Measurements from ENCODE around the gene HECW1.
"Not testable (repeated sequence)": the region's sequence is repeated elsewhere in the genome, so short reads cannot be mapped to it uniquely, and the experiment has no call there.

Gene HECW1

DNA sequence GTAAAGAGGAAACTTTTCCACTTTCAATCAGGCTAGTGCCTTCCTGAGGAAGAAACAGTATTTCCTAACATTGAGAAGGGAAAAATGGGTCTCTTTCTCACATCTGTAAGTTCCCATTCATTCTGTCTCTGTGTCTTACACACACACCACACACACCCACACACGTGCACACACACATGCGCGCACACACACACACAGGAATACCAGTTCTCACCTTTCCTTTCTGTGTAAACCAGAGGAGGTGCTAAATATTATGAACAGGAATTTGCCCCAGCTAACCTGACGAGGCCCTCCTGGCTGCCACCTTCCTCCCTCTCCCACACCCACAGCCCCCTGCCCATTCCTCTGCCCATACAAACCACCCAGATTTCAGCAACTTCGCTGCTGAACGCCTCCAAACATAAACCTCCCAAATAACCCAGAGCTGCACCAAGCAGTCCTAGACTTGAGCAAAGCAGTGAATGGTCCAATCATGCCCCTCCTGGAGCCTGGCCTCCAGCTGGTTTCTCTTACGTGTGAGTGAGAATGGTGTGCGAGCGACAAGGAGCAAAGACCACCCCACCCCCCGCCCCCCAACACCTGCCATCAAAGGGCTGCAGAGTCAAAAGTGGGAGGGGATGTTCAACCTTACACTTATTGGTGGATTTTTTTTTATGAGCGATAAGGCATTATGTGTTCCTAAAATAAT, 190.5 kb downstream of the HECW1 start:
- no peak for DNase-seq (ENCODE audit: low read depth in 2 of 3, low spot score in 1 of 3)

GRCh38 chr7:43303740-43304241, 191.3 kb downstream of the HECW1 start:
- peak; percentile 44 to 66 (median 45) for DNase-seq (ENCODE audit: low read depth in 2 of 3, low spot score in 1 of 3)

DNA sequence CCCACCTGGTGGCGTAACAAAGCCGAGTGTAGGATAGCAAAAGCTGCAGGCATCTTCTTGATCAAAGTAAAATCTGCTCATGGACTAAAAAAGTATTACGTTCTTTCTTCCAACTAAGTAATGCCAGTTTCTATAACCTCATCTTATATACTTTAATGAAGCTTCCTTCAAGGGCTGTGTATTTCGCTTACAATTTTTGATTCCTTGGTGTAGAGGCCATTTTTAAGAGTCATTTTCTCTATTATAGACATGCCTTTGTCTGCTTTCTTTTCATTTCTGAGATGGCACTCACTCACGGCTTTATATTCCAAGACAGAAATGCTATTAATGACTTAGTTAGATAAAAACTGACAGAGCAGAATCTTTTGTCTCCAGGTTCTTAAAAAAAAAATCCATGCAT, 194.0 kb downstream of the HECW1 start:
- DNase-seq (ENCODE audit: low read depth in 2 of 3, low spot score in 1 of 3), result no peak

DNA sequence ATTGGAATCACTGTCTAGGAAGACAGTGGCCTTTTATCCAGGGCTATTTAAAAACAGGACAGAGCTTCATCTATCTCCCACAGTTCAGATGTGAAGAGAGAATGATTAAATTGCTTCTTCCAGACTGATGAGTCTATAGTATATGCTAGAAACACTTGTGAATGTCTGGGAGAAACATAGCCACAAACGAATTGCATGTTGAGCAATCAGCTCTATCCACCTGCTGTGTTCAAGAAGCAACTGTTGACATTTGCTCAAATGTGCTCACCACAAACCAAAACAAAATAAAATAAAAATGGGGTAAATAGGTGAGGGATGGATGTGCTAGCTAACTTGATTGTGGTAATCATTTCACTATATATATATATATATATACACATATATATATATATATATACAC, 195.1 kb downstream of the HECW1 start:
- no peak for DNase-seq (ENCODE audit: low read depth in 2 of 3, low spot score in 1 of 3)

DNA sequence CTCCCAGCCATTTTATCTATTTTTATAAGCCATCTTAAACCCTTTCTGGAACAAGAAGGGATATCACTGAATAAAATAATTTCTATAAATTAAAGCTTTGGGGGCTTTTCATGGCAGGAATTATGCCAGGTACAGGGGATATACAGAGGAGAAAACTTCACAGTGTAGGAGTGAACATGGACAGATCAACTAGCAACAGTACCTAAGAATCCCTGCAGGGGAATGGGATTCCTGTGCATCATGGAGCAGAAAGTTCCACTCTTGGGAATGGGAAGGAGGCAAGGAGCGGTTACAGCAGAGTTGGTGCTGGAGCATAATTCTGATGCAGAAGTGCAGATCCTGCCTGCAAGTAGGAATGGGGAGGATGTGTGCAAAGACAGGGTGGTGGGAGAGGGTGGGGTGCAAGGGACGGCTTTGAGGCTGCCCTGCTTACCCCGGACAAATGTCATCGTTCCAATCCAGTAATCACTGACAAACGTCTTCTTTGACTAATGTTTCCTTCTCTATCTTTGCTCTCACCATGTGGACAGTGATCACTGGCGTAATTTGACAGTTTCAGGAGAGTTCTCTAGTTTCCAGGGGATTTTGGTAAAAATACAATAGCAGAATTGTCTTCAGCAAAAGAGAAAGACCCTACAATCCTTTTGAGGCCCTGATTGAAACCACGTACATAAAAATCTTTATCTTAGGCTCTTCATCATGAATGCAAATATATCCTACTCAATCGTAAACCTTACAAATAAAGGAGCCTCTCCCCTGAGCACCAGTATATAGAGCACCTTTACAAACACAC, 196.7 kb downstream of the HECW1 start:
- DNase-seq (ENCODE audit: low read depth in 2 of 3, low spot score in 1 of 3), result no peak

DNA sequence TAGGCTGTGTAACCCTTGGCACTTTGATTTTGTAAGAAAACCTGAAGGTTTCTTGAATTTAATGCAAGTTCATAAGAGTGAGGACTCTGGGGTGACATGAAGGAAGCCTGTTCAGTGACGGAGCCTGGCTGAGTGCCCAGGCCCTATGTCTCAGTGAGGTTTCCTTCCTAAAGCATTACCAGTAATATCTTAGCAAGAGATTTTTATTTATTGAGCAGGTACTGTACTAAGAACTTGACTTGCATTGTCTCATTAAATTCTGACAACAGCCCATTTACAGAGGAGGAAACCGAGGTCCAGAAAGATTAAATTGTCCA, 197.2 kb downstream of the HECW1 start:
- DNase-seq (ENCODE audit: low read depth in 2 of 3, low spot score in 1 of 3), result no peak

GRCh38 chr7:43311052-43311451, 198.6 kb downstream of the HECW1 start:
- no peak for DNase-seq (ENCODE audit: low read depth in 2 of 3, low spot score in 1 of 3)

GRCh38 chr7:43311694-43312093, 199.2 kb downstream of the HECW1 start:
- no peak for DNase-seq (ENCODE audit: low read depth in 2 of 3, low spot score in 1 of 3)

DNA sequence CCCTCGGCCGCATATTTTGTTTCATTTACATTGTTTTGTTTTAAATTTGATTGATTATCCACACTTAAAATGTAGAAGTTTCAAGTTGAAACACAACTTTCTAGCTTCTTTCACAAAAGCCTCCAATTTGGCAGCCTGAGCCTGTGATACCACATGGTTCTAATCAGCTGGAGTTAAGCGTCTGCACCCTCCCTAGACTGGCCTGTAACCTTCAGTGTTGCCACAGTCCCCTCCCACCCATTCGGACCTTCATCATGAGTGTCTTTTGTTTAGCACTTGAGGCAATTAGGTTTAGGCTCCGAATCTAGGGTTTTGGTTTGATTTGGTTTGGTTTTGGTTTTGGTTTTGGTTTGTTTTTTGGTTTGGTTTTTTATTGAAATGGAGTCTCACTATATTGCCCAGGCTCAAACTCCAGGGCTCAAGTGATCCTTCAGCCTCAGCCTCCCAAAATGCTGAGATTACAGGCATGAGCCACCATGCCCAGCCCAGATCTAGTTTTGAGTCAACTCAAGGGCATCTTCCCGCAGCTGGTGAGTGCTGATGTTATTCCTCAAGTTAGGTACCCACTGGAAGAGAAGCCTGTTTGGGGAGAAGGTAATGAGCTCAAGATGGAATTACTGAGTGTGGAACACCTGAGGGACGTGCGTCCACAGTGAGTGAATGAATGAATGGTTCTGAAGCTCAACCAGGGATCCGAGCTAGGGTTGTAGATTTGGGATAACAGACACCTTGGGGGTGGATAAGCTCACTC, 201.4 kb downstream of the HECW1 start:
- no peak for DNase-seq (ENCODE audit: low read depth in 2 of 3, low spot score in 1 of 3)

- DNase-seq (ENCODE audit: low read depth in 2 of 3, low spot score in 1 of 3), result no peak
Measured at GRCh38 chr7:43314379-43315158, 202.1 kb downstream of the HECW1 start.

DNA sequence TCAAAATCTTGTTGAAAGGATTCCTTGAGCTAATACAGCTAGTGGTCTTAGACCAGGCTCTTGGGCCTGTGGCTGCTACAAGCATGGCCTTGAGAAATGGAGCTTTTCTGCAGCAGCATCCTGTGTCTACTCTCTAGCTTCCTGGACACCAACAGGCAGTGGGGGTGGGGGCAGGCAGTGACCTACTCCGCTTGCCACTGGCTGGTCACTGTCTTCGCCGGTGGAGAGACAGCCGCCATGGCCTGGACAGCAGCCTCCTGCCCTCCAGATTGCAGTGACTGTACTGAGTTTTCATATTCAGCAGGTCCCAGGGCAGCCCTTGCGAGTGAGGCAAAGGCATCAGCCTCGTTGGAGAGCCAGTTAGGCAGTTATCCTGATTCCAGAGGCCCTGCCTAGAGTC, 204.6 kb downstream of the HECW1 start:
- DNase-seq (ENCODE audit: low read depth in 2 of 3, low spot score in 1 of 3), result no peak

- no peak for DNase-seq (ENCODE audit: low read depth in 2 of 3, low spot score in 1 of 3)
Measured at GRCh38 chr7:43318188-43318770, 205.8 kb downstream of the HECW1 start.

GRCh38 chr7:43325595-43325994, 213.1 kb downstream of the HECW1 start:
- DNase-seq (ENCODE audit: low read depth in 2 of 3, low spot score in 1 of 3), result no peak

DNA sequence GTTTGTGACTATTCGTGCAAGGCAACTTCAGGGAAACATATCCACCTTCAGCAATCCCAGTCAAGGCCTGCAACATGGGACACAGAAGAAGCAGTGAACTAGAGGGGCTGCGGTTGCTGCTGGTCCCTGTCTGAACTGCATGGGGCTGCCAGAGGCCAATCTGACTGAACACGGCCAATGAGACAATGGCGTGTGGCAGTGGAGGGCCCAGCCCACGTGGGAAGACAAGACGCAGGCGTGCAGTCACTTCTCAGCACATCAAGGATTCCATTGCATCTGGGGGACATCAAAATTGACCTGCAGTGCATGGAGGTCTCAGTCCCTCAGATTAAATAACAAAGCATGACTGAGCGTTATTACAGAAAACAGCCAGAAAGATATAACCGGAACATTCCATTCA, 215.9 kb downstream of the HECW1 start:
- DNase-seq (ENCODE audit: low read depth in 2 of 3, low spot score in 1 of 3), result no peak

GRCh38 chr7:43328785-43329380, 216.4 kb downstream of the HECW1 start:
- DNase-seq (ENCODE audit: low read depth in 2 of 3, low spot score in 1 of 3), result no peak

DNA sequence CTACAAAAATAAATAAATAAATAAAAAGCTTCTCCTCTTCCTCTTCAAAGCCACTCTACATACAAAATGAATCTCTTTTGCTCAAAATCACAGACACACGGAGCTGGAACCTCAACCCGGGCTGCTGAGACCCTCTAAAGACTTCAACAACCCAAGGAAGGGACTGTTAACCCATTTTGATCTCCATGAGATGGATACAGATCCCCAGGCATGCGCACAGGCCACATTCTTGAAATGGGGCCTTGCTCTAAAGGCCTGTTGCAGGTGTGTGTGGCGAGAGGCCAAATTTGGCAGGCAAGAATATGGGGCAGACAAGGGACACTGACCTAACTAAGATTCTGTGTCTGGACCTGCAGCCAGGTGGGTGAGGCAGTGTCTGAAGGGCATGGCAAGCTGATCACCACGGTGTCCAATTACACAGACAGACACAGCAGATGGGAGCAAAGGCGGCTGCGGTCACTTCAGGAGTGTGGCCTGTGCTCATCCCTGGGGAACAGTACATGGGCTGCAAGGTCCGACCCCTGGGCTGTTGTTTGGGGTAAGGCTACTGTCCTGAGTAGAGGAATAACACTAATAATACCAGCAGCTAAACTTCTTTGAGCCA, 219.8 kb downstream of the HECW1 start:
- no peak for DNase-seq (ENCODE audit: low read depth in 2 of 3, low spot score in 1 of 3)

- DNase-seq (ENCODE audit: low read depth in 2 of 3, low spot score in 1 of 3), result no peak
Measured at GRCh38 chr7:43337191-43337590, 224.7 kb downstream of the HECW1 start.

DNA sequence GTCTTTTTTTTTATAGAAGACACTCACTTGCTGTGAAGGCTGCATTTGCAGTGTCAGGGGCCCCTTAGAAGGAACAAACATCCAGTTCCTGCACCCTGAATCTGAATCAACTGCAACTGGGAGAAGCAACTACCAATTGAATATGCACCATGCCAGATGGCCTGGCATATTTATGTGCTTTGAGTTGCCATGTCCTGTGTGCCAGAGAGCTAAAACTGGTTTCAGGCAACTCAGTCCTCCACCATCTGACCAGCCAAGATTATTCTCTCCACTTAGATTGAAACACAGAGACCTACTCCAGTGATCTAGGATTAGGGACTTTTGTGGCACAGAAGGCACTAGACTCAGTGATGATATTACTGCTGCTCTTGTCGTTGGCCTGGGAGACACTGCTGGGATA, 225.4 kb downstream of the HECW1 start:
- DNase-seq (ENCODE audit: low read depth in 2 of 3, low spot score in 1 of 3), result no peak

- no peak for DNase-seq (ENCODE audit: low read depth in 2 of 3, low spot score in 1 of 3)
Measured at GRCh38 chr7:43341132-43341531, 228.7 kb downstream of the HECW1 start.

DNA sequence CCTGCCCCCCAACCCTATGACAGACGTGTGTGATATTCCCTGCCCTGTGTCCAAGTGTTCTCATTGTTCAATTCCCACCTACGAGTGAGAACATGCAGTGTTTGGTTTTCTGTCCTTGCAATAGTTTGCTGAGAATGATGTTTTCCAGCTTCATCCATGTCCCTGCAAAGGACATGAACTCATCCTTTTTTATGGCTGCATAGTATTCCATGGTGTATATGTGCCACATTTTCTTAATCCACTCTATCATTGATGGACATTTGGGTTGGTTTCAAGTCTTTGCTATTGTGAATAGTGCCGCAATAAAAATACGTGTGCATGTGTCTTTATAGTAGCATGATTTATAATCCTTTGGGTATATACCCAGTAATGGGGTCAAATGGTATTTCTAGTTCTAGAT, 231.0 kb downstream of the HECW1 start:
- not testable (repeated sequence) for DNase-seq (ENCODE audit: low read depth in 2 of 3, low spot score in 1 of 3)

All from stimulated activated CD4-positive, alpha-beta T cell treated with anti-CD3 and anti-CD28 coated beads, Interleukin-12 subunit alpha, Interleukin-12 subunit beta, amount 100 ng/mL, for 48 hours (primary cell).